ENCODE data around the gene PANK3.
A peak's percentile ranks its signal among the peaks of the same experiment; 100 is the strongest.

PANK3 gene

GRCh38 chr5:168529374-168530234 lies 49.6 kb downstream of the PANK3 start:
- no peak for TF ChIP-seq CTCF (IDR thresholded peaks at IDR 0.05; ENCODE audit: extremely low read depth, missing control alignments)
- DNase-seq (ENCODE audit: low spot score), result no peak

GRCh38 chr5:168528521-168529373 lies 50.4 kb downstream of the PANK3 start, which contains the start of gene FBLL1:
TSS of gene FBLL1 (plus strand) at chr5:168529305. CDS start at chr5:168529505, 200 bp downstream.
- TF ChIP-seq CTCF (IDR thresholded peaks at IDR 0.05; ENCODE audit: extremely low read depth, missing control alignments), result no peak
- peak; percentile 65 for DNase-seq (ENCODE audit: low spot score)

- no peak for DNase-seq (ENCODE audit: low spot score)
- no peak for TF ChIP-seq CTCF (IDR thresholded peaks at IDR 0.05; ENCODE audit: extremely low read depth, missing control alignments)
These were observed 51.3 kb downstream of the PANK3 start for GRCh38 chr5:168527756-168528295.

- DNase-seq (ENCODE audit: low spot score), result no peak
- no peak for TF ChIP-seq CTCF (IDR thresholded peaks at IDR 0.05; ENCODE audit: extremely low read depth, missing control alignments)
These were observed 53.3 kb downstream of the PANK3 start for GRCh38 chr5:168525856-168526255.

- no peak for DNase-seq (ENCODE audit: low spot score)
- TF ChIP-seq CTCF (IDR thresholded peaks at IDR 0.05; ENCODE audit: extremely low read depth, missing control alignments), result no peak
These were observed 65.2 kb downstream of the PANK3 start for GRCh38 chr5:168513861-168514428.

- no peak for TF ChIP-seq CTCF (IDR thresholded peaks at IDR 0.05; ENCODE audit: extremely low read depth, missing control alignments)
- no peak for DNase-seq (ENCODE audit: low spot score)
These were observed 76.5 kb downstream of the PANK3 start for GRCh38 chr5:168502563-168503237.

Data from GM20000 (cell line).